NT2/D1 (cell line): ENCODE results near the gene TEX12.

Experiments
- SUZ12 ChIP-seq: IDR thresholded peaks from 2 replicates; pipeline ENCODE4 v1.6.1; 2011; ENCODE audit not compliant: insufficient read length, insufficient read depth; ENCODE audit errors: extremely low read depth
- YY1 ChIP-seq: IDR thresholded peaks from 2 replicates; pipeline ENCODE4 v1.6.1; 2011; ENCODE audit not compliant: insufficient read length, insufficient read depth
- ZNF274 ChIP-seq: IDR thresholded peaks from 2 replicates; pipeline ENCODE4 v1.6.1; 2011; ENCODE audit warnings: mild to moderate bottlenecking, low read depth, low read length

- TF ChIP-seq SUZ12: no peak
- TF ChIP-seq YY1: no peak
- no peak for TF ChIP-seq ZNF274
Measured at GRCh38 chr11:112165049-112165448, 2.1 kb upstream of the TEX12 start.
